ENCODE results near the gene VCX3A.

The VCX3A gene

DNA sequence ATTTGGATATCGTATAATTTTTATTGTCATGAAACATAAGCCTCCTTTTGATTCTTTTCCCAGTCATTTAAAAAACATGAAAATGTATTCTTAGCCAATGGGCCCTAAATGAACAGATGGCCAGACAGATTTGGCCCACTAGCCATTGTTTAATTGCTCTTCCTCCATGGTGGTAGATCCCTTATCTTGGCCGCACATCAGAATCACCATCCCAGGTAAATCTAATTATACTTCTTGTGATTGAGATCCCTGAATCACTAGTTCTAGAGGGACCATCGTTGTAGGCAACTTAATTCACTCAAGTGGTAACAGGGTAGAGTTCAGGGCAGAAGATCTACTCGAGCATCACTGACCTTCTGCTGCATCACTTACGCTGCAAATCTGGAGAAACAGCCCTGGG, 24.1 kb upstream of the VCX3A start:
- no peak for ATAC-seq
- TF ChIP-seq ZFP30 (CRISPR knock-in tag; IDR thresholded peaks at IDR 0.05): no peak
- TF ChIP-seq TCF4 (CRISPR knock-in tag; IDR thresholded peaks at IDR 0.05; ENCODE audit: borderline replicate concordance): no peak
- no peak for TF ChIP-seq ESRRG (CRISPR knock-in tag; IDR thresholded peaks at IDR 0.05)
- TF ChIP-seq ZNF8 (CRISPR knock-in tag; IDR thresholded peaks at IDR 0.05): no peak
- TF ChIP-seq BACH2 (CRISPR knock-in tag; IDR thresholded peaks at IDR 0.05; ENCODE audit: borderline replicate concordance): no peak

DNA sequence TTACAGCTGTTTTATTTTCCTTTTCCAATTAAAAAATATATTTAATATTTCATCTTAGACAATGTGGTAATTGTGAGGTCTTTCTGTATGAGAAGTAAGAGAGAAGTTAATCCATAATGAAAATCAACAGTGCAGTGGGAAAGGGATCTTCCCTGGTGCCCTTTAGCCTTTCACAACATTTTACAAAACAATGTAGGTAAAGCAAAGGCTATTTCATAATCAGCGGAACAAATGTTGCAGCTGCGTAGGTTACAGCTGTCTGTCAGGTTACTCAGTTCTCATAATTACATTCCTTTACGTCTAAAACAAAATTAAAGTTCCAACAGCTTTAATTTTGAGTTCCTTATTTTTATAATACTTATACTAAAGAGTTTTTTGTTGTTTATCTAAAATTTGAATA, 22.8 kb upstream of the VCX3A start:
- no peak for TF ChIP-seq ZNF8 (CRISPR knock-in tag; IDR thresholded peaks at IDR 0.05)
- TF ChIP-seq, protein P1, sequence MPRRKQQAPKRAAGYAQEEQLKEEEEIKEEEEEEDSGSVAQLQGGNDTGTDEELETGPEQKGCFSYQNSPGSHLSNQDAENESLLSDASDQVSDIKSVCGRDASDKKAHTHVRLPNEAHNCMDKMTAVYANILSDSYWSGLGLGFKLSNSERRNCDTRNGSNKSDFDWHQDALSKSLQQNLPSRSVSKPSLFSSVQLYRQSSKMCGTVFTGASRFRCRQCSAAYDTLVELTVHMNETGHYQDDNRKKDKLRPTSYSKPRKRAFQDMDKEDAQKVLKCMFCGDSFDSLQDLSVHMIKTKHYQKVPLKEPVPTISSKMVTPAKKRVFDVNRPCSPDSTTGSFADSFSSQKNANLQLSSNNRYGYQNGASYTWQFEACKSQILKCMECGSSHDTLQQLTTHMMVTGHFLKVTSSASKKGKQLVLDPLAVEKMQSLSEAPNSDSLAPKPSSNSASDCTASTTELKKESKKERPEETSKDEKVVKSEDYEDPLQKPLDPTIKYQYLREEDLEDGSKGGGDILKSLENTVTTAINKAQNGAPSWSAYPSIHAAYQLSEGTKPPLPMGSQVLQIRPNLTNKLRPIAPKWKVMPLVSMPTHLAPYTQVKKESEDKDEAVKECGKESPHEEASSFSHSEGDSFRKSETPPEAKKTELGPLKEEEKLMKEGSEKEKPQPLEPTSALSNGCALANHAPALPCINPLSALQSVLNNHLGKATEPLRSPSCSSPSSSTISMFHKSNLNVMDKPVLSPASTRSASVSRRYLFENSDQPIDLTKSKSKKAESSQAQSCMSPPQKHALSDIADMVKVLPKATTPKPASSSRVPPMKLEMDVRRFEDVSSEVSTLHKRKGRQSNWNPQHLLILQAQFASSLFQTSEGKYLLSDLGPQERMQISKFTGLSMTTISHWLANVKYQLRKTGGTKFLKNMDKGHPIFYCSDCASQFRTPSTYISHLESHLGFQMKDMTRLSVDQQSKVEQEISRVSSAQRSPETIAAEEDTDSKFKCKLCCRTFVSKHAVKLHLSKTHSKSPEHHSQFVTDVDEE (CRISPR knock-in tag; IDR thresholded peaks at IDR 0.05): no peak
- TF ChIP-seq, protein P2, sequence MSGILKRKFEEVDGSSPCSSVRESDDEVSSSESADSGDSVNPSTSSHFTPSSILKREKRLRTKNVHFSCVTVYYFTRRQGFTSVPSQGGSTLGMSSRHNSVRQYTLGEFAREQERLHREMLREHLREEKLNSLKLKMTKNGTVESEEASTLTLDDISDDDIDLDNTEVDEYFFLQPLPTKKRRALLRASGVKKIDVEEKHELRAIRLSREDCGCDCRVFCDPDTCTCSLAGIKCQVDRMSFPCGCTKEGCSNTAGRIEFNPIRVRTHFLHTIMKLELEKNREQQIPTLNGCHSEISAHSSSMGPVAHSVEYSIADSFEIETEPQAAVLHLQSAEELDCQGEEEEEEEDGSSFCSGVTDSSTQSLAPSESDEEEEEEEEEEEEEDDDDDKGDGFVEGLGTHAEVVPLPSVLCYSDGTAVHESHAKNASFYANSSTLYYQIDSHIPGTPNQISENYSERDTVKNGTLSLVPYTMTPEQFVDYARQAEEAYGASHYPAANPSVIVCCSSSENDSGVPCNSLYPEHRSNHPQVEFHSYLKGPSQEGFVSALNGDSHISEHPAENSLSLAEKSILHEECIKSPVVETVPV (CRISPR knock-in tag; IDR thresholded peaks at IDR 0.05): no peak
- no peak for TF ChIP-seq ZNF70 (CRISPR knock-in tag; IDR thresholded peaks at IDR 0.05)
- no peak for TF ChIP-seq TOX (CRISPR knock-in tag; IDR thresholded peaks at IDR 0.05; ENCODE audit: borderline replicate concordance)
- TF ChIP-seq ZC3H10 (CRISPR knock-in tag; IDR thresholded peaks at IDR 0.05): no peak
- TF ChIP-seq SNAI2 (CRISPR knock-in tag; IDR thresholded peaks at IDR 0.05): no peak
- TF ChIP-seq ESRRG (CRISPR knock-in tag; IDR thresholded peaks at IDR 0.05): no peak
- TF ChIP-seq, protein P3, sequence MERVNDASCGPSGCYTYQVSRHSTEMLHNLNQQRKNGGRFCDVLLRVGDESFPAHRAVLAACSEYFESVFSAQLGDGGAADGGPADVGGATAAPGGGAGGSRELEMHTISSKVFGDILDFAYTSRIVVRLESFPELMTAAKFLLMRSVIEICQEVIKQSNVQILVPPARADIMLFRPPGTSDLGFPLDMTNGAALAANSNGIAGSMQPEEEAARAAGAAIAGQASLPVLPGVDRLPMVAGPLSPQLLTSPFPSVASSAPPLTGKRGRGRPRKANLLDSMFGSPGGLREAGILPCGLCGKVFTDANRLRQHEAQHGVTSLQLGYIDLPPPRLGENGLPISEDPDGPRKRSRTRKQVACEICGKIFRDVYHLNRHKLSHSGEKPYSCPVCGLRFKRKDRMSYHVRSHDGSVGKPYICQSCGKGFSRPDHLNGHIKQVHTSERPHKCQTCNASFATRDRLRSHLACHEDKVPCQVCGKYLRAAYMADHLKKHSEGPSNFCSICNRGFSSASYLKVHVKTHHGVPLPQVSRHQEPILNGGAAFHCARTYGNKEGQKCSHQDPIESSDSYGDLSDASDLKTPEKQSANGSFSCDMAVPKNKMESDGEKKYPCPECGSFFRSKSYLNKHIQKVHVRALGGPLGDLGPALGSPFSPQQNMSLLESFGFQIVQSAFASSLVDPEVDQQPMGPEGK (CRISPR knock-in tag; IDR thresholded peaks at IDR 0.05; ENCODE audit: borderline replicate concordance): no peak
- TF ChIP-seq TCF4 (CRISPR knock-in tag; IDR thresholded peaks at IDR 0.05; ENCODE audit: borderline replicate concordance): no peak
- no peak for TF ChIP-seq OSR1 (CRISPR knock-in tag; IDR thresholded peaks at IDR 0.05)

DNA sequence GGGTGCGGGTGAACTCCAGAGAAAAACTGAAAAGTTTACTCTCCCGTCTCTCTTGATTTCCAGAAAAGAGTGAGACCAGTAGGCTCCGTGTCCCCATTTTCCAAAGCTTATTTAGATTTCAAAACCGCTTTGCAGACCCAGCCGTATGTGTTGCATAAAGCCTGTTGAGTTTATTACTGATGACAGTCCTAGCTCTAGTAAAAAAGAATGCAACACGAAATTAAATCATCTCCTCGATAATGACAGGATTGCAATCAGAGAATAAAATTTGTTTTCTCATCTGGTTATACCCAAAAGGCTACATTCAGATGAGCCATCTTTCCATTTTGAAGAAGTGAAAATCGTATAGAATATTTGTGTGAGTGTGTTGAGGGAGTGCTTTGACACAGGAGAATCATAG, 16.1 kb upstream of the VCX3A start:
- ATAC-seq: no peak
- TF ChIP-seq CSDC2 (CRISPR knock-in tag; IDR thresholded peaks at IDR 0.05): no peak
- no peak for TF ChIP-seq SNAI2 (CRISPR knock-in tag; IDR thresholded peaks at IDR 0.05)
- TF ChIP-seq, protein P4, sequence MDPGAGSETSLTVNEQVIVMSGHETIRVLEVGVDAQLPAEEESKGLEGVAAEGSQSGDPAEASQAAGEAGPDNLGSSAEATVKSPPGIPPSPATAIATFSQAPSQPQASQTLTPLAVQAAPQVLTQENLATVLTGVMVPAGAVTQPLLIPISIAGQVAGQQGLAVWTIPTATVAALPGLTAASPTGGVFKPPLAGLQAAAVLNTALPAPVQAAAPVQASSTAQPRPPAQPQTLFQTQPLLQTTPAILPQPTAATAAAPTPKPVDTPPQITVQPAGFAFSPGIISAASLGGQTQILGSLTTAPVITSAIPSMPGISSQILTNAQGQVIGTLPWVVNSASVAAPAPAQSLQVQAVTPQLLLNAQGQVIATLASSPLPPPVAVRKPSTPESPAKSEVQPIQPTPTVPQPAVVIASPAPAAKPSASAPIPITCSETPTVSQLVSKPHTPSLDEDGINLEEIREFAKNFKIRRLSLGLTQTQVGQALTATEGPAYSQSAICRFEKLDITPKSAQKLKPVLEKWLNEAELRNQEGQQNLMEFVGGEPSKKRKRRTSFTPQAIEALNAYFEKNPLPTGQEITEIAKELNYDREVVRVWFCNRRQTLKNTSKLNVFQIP (CRISPR knock-in tag; IDR thresholded peaks at IDR 0.05; ENCODE audit: borderline replicate concordance, low read depth): no peak
- TF ChIP-seq BACH2 (CRISPR knock-in tag; IDR thresholded peaks at IDR 0.05; ENCODE audit: borderline replicate concordance): no peak
- TF ChIP-seq, protein P5, sequence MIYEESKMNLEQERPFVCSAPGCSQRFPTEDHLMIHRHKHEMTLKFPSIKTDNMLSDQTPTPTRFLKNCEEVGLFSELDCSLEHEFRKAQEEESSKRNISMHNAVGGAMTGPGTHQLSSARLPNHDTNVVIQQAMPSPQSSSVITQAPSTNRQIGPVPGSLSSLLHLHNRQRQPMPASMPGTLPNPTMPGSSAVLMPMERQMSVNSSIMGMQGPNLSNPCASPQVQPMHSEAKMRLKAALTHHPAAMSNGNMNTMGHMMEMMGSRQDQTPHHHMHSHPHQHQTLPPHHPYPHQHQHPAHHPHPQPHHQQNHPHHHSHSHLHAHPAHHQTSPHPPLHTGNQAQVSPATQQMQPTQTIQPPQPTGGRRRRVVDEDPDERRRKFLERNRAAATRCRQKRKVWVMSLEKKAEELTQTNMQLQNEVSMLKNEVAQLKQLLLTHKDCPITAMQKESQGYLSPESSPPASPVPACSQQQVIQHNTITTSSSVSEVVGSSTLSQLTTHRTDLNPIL (CRISPR knock-in tag; IDR thresholded peaks at IDR 0.05; ENCODE audit: low read depth): no peak
- TF ChIP-seq TOX (CRISPR knock-in tag; IDR thresholded peaks at IDR 0.05; ENCODE audit: borderline replicate concordance): no peak
- no peak for TF ChIP-seq ARNTL (CRISPR knock-in tag; IDR thresholded peaks at IDR 0.05; ENCODE audit: borderline replicate concordance, low read depth)
- TF ChIP-seq, protein P3 (CRISPR knock-in tag; IDR thresholded peaks at IDR 0.05; ENCODE audit: borderline replicate concordance): no peak
- TF ChIP-seq ZFP3 (CRISPR knock-in tag; IDR thresholded peaks at IDR 0.05): no peak
- TF ChIP-seq, protein P2 (CRISPR knock-in tag; IDR thresholded peaks at IDR 0.05): no peak
- no peak for TF ChIP-seq OSR1 (CRISPR knock-in tag; IDR thresholded peaks at IDR 0.05)
- TF ChIP-seq ZC3H10 (CRISPR knock-in tag; IDR thresholded peaks at IDR 0.05): no peak
- no peak for TF ChIP-seq ESRRG (CRISPR knock-in tag; IDR thresholded peaks at IDR 0.05)
- no peak for TF ChIP-seq GLIS3 (CRISPR knock-in tag; IDR thresholded peaks at IDR 0.05)
- no peak for TF ChIP-seq ZNF70 (CRISPR knock-in tag; IDR thresholded peaks at IDR 0.05)
- no peak for TF ChIP-seq RARB (CRISPR knock-in tag; IDR thresholded peaks at IDR 0.05)

More for the DNA sequence above, 22.8 kb upstream of the VCX3A start:
- ATAC-seq: no peak
